Tibial artery (tissue), 4 donors: Measurements from ENCODE around the gene FAM149A.

Source experiments
- DNase-seq, 2 donors: peaks; one replicate each; pipeline ENCODE4 v3.0.0-alpha.2; 2019
- H3K27ac ChIP-seq, 2 donors: fragments of 200-600 bp; sonication (generic) in 1 of 2; 1 replicate in 1 of 2; 2 replicates in 1 of 2; pipeline ENCODE4 v1.5.1; 2018 to 2019; ENCODE audit warnings: mild to moderate bottlenecking in 1 of 2
- H3K27me3 ChIP-seq, 2 donors: fragments of 200-600 bp; sonication (generic) in 1 of 2; one replicate each; pipeline versions ENCODE4 v1.5.1 to v1.6.0; 2016 to 2019
- H3K36me3 ChIP-seq, 3 donors: fragments of 200-600 bp; sonication (generic) in 2 of 3; one replicate each; pipeline ENCODE4 v1.5.1; 2016 to 2019; ENCODE audit warnings: mild to moderate bottlenecking in 2 of 3
- H3K4me1 ChIP-seq, 4 donors: fragments of 200-600 bp; sonication (generic) in 2 of 4; 1 replicate in 3 of 4; 2 replicates in 1 of 4; pipeline ENCODE4 v1.5.1; 2016 to 2019
- H3K4me3 ChIP-seq, 2 donors: fragments of 200-600 bp; sonication (generic) in 1 of 2; 1 replicate in 1 of 2; 2 replicates in 1 of 2; pipeline ENCODE4 v1.5.1; 2018 to 2019; ENCODE audit warnings: mild to moderate bottlenecking in 2 of 2
- H3K9me3 ChIP-seq, 3 donors: fragments of 200-600 bp; sonication (generic) in 1 of 3; one replicate each; pipeline ENCODE4 v1.5.1; 2016 to 2019
- intact Hi-C: fragments of 100-400 bp; cut with DNase I; formaldehyde crosslinking; loops from one replicate; pipeline ENCODE4 v1.15.0; 2023; ENCODE audit warnings: low total_unique reads
- TF ChIP-seq, protein P1 (sequence below), 2 experiments: fragments of 200-600 bp in 1 of 2; fragments of 450-650 bp in 1 of 2; IDR thresholded peaks; one replicate each; pipeline ENCODE4 v1.5.1; 2017 to 2019; ENCODE audit warnings: antibody characterized with exemption in 2 of 2, mild to moderate bottlenecking in 1 of 2, moderate library complexity in 1 of 2

FAM149A gene

GRCh38 chr4:186079694-186080093, 24.8 kb upstream of the FAM149A start:
- Histone ChIP-seq H3K9me3 (no peaks in the 10 kb centered on the region), H3K27ac (no peak overlapping the region), H3K27me3 (no peaks in the 10 kb centered on the region), H3K4me3 (no peak overlapping the region), H3K4me1 (no peaks in the 10 kb centered on the region), H3K36me3 (peaks cover 0 to 15% (median 6%) of the 10 kb centered on the region in 3 donors)
- TF ChIP-seq, protein P1, sequence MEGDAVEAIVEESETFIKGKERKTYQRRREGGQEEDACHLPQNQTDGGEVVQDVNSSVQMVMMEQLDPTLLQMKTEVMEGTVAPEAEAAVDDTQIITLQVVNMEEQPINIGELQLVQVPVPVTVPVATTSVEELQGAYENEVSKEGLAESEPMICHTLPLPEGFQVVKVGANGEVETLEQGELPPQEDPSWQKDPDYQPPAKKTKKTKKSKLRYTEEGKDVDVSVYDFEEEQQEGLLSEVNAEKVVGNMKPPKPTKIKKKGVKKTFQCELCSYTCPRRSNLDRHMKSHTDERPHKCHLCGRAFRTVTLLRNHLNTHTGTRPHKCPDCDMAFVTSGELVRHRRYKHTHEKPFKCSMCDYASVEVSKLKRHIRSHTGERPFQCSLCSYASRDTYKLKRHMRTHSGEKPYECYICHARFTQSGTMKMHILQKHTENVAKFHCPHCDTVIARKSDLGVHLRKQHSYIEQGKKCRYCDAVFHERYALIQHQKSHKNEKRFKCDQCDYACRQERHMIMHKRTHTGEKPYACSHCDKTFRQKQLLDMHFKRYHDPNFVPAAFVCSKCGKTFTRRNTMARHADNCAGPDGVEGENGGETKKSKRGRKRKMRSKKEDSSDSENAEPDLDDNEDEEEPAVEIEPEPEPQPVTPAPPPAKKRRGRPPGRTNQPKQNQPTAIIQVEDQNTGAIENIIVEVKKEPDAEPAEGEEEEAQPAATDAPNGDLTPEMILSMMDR (IDR thresholded peaks at IDR 0.05) = no peak
- intact Hi-C loops = no loop called here
- DNase-seq = no peak

DNA sequence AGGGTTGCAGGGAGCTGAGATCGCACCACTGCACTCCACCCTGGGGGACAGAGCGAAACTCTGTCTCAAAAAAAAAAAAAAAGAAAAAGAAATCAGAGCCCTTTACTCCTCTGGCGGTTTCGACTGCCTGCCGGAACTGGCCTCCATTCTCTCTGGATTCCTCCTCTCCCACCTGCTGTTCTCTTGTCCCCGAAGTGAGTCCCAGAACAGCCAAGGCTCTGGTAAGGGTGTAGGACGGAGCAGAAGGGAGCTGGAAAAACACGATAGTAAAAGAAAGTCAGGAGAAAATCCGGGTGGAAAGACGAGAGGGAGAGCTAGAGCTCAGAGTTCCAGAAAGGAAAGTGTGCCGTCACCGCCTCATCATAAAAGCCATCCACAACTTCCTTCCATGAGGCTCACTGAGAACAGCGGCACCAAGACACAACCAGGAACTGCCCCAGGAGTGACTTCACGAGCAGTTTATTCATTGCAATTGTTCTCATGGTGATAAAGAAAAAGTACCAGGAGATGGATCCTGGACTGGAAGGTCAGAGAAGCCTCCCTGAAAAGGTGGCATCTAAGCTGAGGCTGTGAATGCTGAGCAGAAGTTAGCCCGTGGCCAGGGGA, 23.2 kb upstream of the FAM149A start:
- H3K36me3 ChIP-seq = peaks cover 0 to 15% (median 6%) of the 10 kb centered on the region in 3 donors
- TF ChIP-seq, protein P1 (IDR thresholded peaks at IDR 0.05) = no peak
- no peaks in the 10 kb centered on the region for H3K27me3 ChIP-seq
- intact Hi-C loops = no loop called here
- H3K27ac ChIP-seq = peak overlapping the region in 1 of 2 donors; percentile 22
- H3K4me3 ChIP-seq = peak overlapping the region in 1 of 2 donors; percentile 26
- no peaks in the 10 kb centered on the region for H3K4me1 ChIP-seq
- no peak for DNase-seq
- H3K9me3 ChIP-seq = no peaks in the 10 kb centered on the region

GRCh38 chr4:186082221-186082620, 22.3 kb upstream of the FAM149A start:
- intact Hi-C loops = no loop called here

DNA sequence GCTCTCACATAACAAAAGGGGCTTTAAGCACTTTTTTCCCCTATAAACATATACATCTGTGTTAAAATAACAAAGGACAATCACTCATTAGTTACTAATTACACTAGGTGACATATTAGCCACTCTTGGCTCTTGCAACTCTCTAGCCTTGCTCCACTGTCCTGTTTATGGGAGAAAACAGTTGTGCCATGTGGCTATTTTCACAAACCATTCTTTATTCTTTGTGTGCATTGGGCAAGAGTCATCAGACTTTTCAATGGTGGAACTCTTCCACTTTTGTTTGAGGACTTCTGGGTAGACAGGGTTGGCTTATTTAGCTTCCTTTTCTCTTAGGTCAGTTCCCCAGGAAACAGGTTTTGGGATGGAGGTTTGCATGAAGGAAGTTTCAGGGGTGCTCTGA, 16.0 kb upstream of the FAM149A start:
- TF ChIP-seq, protein P1 (IDR thresholded peaks at IDR 0.05) = no peak
- Histone ChIP-seq H3K27me3 (no peaks in the 10 kb centered on the region), H3K9me3 (peaks cover 0 to 8% (median 0%) of the 10 kb centered on the region in 3 donors), H3K36me3 (peaks cover 0 to 2% (median 0%) of the 10 kb centered on the region in 3 donors), H3K27ac (no peak overlapping the region), H3K4me3 (no peak overlapping the region), H3K4me1 (no peaks in the 10 kb centered on the region)
- intact Hi-C loops = no loop called here
- DNase-seq = no peak

More at GRCh38 chr4:186082221-186082620, 22.3 kb upstream of the FAM149A start:
- TF ChIP-seq, protein P1 (IDR thresholded peaks at IDR 0.05) = no peak
- Histone ChIP-seq H3K27ac (no peak overlapping the region), H3K36me3 (peaks cover 0 to 15% (median 6%) of the 10 kb centered on the region in 3 donors), H3K9me3 (no peaks in the 10 kb centered on the region), H3K4me3 (no peak overlapping the region), H3K4me1 (no peaks in the 10 kb centered on the region), H3K27me3 (no peaks in the 10 kb centered on the region)
- no peak for DNase-seq

- no peak for DNase-seq
- Histone ChIP-seq H3K9me3 (peaks cover 0 to 8% (median 0%) of the 10 kb centered on the region in 3 donors), H3K27ac (no peak overlapping the region), H3K27me3 (no peaks in the 10 kb centered on the region), H3K4me1 (no peaks in the 10 kb centered on the region), H3K4me3 (no peak overlapping the region), H3K36me3 (no peaks in the 10 kb centered on the region)
- TF ChIP-seq, protein P1 (IDR thresholded peaks at IDR 0.05) = no peak
- intact Hi-C loops = no loop called here
Measured at GRCh38 chr4:186092296-186092695, 12.2 kb upstream of the FAM149A start.
